ENCODE results near the gene PARD6B.

Gene PARD6B

GRCh38 chr20:50724112-50724725 is 7.2 kb upstream of the PARD6B start:
- DNase-seq: no peak

DNA sequence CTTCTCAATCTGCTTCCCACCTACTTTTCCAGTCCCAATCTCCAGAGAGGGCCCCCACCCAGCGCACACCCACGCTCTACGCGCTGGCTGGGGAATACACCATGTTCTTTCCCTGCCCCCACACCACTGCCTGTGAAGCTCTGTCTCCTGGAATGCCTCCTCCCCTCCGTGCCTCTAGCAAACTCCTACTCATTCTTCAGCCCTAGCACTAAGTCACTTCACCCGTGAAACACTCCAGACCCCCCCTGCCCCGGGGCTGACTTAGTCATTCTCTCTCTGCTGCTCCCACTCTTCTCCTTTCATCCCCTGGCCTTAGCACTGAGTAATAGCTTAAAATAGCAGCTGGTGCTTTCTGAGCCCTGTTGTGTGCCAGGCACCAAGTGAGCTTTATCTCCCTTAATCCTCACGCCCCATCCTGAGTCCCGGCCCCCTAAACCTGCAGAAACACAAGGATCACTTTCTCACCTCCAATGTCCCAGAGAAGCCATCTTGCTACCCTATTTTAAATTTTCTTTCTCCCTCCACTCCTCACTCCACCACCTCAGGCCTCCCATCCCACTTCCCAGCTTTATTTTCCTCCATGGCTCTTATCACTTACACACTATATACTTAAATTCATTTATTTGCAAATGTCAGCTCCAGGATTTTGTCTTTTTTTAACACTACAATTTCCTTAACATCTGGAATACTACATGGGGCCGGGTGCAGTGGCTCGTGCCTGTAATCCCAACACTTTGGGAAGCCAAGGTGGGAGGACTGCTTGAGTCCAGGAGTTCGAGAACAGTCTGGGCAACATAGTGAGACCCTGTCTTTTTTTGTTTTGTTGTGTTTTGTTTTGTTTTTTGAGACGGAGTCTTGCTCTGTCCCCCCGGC is 6.3 kb upstream of the PARD6B start:
- peak in 1 of 2 donors; percentile 45 for DNase-seq

GRCh38 chr20:50725724-50726005 is 5.7 kb upstream of the PARD6B start:
- DNase-seq: no peak

- DNase-seq: no peak
These were observed 4.2 kb upstream of the PARD6B start for GRCh38 chr20:50726955-50727791.

GRCh38 chr20:50727792-50728485 is 3.4 kb upstream of the PARD6B start:
- DNase-seq: no peak

DNA sequence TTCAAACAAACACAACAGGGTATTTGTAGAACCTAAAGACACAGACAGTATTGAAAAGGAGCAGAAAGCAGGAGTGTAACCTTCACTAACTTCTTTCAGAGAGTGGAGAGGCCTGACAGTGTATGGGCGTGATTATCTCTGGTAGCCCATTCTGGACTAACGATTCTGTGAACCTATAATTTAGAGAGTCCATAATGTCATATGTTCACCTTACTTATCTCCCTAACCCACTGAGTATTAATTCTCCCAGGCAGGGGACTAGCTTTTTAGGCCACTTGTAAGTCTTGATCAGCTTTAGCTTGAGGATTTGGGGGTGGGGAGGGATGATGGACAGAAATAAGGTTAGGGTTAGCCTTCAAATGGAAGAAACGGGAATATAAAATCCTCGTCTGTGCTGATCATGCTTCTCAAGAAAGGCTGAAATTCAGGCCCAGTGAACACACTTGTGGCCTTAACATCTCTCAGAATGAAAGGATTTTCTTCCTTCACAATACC is 2.8 kb upstream of the PARD6B start:
- DNase-seq: no peak

DNA sequence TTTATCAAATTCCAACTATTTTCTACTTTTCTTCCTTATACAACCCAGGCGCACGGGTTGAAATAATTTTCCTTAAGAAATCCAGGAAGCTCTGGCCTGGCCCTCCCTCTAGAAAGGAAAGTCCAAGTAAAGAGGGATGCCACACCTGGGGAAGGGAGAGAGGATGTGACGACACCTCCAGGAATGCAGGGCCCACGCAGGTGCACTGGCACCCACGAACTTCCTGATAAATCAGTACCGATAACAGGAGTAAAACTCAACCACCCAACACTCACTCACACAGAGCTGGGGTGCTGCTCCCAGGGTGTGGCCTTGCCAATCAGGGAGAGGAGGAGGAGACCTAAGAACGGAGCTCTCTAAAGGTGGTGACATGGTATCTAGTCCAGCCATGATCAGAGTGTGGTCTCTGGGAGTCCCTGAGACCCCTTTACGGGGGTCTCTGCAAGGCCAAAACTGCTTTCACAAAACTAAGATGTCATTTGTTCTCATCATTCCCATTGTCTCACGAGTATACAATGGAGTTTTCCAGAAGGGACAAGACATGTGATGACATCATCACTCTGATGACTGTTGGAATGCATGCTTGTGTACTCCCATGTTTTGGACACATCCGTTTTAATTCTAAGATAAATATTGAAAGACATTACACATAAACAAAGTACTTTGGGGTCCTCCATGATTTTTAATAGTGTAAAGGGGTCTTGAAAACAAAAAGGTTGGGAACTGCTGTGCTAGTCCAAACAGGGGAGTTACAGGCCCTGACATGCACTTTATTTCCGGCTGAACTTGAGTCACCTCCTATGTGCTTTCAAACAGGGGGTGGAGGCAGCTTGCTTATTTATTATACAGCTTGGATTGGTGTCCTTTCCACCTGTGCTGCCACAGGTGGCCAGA is 2.2 kb upstream of the PARD6B start:
- DNase-seq: no peak

- no peak for DNase-seq
These were observed 1.2 kb upstream of the PARD6B start for GRCh38 chr20:50729901-50730764.

DNA sequence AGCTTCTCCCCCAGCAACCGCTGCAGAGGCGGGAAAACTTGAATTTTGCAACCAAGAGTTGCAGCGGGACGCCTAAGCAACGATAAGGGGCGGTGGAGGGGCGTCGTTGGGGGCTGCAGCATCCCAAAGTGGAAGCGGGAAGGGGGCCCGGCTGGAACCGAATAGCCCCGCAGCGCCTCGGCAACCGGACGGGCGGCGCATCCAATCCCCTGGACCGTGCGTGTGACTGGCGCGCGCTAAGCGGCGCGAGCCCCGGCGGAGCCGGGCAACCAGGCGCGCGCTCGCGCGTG is 670 bp upstream of the PARD6B start:
- DNase-seq: no peak

GRCh38 chr20:50731930-50732690 is 730 bp downstream of the PARD6B start:
- no peak for DNase-seq

DNA sequence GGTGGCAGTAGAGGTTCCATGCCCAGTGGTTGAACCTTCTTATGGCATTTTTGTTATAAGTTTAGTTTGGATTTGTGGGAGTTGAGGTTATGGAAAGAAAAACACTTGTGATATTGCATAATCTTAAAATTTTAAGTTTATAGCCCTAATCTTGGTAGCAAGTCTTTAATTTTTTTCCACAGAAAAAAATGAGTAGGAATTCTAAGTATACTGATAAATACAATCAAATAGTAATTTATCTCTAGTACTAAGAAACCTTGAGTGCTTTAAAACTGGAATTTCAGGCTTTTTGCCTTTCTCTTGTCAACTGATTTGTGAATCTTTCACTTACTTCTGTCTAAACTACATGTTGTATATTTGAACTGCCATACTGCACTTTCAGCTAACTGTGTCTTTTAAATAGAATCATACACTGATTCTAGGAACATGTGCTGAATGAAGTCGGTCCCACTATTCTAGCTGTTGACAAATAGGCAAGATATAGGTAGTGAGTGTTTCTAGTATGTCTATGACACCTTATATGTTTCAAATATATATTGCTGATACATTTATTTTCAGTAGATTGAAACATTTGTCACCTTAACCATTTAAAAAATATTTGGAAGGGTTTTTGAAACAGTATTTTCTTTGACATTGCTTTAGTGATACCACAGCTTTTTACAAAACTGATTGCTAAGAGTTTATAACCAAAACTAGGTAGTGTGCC is 2.4 kb downstream of the PARD6B start:
- DNase-seq: no peak

- DNase-seq: no peak
These were observed 3.6 kb downstream of the PARD6B start for GRCh38 chr20:50734730-50735679.

GRCh38 chr20:50735813-50736212 is 4.4 kb downstream of the PARD6B start:
- no peak for DNase-seq

- DNase-seq: no peak
These were observed 6.0 kb downstream of the PARD6B start for GRCh38 chr20:50737352-50737751.

- DNase-seq: no peak
These were observed 11.7 kb downstream of the PARD6B start for GRCh38 chr20:50743087-50743486.

- peak in 1 of 2 donors; percentile 49 for DNase-seq
These were observed 12.9 kb downstream of the PARD6B start for GRCh38 chr20:50744143-50744792.

- DNase-seq: no peak
These were observed 14.3 kb downstream of the PARD6B start for GRCh38 chr20:50745634-50746137.
